IPS-NIHi7 (cell line): ENCODE measurements around the gene PPP2R3B.
"Not testable (repeated sequence)": the region's sequence is repeated elsewhere in the genome, so short reads cannot be mapped to it uniquely, and the experiment has no call there.

Experiments used
- DNase-seq: peaks from one replicate; pipeline ENCODE4 v3.0.0; 2012; ENCODE audit warnings: mixed read lengths; ENCODE audit errors: extremely low spot score

PPP2R3B gene

DNA sequence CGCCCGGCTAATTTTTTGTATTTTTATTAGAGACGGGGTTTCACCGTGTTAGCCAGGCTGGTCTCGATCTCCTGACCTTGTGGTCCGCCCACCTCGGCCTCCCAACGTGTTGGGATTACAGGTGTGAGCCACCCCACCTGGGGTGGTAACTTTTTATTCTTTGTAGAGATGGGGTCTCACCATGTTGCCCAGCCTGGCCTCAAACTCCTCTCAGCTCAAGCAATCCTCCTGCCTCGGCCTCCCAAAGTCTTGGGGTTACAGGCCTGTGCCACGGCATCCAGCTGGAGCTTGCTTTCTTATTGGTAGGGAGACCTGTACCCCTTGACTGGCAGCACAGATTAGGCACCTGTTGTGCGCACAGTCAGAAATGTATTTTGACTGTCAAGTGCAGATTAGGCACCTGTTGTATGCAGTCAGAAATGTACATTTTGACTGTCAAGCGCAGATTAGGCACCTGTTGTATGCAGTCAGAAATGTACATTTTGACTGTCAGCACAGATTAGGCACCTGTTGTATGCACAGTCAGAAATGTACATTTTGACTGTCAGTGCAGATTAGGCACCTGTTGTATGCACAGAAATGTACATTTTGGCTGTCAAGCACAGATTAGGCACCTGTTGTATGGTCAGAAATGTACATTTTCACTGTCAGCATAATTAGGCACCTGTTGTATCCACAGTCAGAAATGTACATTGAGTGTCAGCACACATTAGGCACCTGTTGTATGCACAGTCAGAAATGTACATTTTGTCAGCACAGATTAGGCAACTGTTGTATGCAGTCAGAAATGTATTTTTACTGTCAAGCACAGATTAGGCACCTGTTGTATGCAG lies 80.7 kb downstream of the PPP2R3B start:
- not testable (repeated sequence) for DNase-seq

GRCh38 chrX:302975-303374 lies 83.7 kb downstream of the PPP2R3B start:
- DNase-seq, result no peak

GRCh38 chrX:300334-300733 lies 86.4 kb downstream of the PPP2R3B start:
- DNase-seq, result no peak

DNA sequence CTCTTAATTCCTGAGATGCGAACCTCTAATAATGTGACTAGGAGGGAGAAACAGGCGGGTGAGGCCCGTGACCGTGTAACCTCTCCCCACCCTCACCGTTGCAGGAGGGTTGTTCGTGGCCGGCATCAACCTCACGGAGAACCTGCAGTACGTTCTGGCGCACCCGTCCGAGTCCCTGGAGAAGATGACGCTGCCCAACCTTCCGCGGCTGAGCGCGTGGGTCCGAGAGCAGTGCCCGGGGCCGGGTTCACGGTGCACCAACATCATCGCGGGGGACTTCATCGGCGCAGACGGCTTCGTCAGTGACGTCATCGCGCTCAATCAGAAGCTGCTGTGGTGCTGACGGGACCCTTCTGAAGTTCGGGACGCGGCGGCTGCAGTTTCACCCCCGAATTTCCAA lies 87.7 kb downstream of the PPP2R3B start:
- no peak for DNase-seq

DNA sequence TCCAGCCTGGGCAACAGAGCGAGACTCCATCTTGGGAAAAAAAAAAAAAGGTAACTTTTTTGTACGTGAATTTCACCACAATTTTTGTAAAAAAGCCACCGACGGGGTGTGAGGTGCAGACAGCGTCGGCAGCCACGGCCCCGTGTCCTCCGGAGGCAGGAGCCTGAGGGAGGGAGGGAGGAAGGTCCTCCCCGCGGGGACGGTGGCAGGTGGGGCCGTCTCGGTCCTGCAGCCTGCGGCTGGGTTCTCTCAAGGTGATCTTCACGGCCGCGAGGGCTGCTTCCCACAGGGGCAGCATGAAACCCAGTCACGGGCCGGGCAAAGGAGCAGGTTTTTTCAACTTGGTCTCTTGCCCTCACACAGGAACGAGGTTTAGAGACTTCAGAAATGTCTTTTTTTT lies 91.6 kb downstream of the PPP2R3B start:
- no peak for DNase-seq

- no peak for DNase-seq
Measured at GRCh38 chrX:292900-293897, 93.5 kb downstream of the PPP2R3B start.

- DNase-seq, result no peak
Measured at GRCh38 chrX:291411-291901, 95.3 kb downstream of the PPP2R3B start.

- no peak for DNase-seq
Measured at GRCh38 chrX:290476-291166, 96.1 kb downstream of the PPP2R3B start.

DNA sequence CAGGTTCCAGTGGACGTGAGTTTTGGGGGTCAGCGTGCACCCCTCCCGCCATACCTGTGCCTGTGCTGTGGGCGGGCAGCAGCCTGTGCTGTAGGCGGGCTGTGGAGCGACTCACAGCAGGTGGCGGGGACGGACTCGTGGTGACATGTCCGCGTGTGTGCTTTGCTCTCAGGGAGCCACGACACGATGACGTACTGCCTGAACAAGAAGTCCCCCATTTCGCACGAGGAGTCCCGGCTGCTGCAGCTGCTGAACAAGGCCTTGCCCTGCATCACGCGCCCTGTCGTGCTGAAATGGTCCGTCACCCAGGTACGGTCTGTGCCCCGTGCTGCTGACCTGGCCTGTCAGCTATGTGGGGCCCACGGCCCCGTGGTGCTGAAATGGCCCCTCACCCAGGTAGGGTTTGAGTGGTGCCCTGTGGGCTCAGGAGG lies 98.1 kb downstream of the PPP2R3B start:
- DNase-seq, result no peak

GRCh38 chrX:287670-288069 lies 99.0 kb downstream of the PPP2R3B start:
- no peak for DNase-seq

GRCh38 chrX:285076-285677 lies 101.5 kb downstream of the PPP2R3B start:
- no peak for DNase-seq
